Renal pelvis (tissue), 12 donors: ENCODE measurements around the gene UBA3. TPM values are rescaled to one million over a fixed set of nuclear protein-coding genes. Genes with fewer than 3 reads are reported as not detected.

ENCODE experiments used
- DNase-seq: peaks from one replicate; pipeline ENCODE4 v3.0.0-alpha.2; 2013
- long read RNA-seq, 16 experiments: transcript quantifications; one replicate each; lab custom pipeline, GENCODE V29; 2026
- polyA plus RNA-seq, 3 donors: library from polyadenylated mRNA; unstranded; fragments of 120-200 nt; gene quantifications; one replicate each; pipeline ENCODE4 v1.2.1, GENCODE V29; 2013; ENCODE audit not compliant: insufficient read length in 3 of 3

Gene UBA3
- polyA plus RNA-seq, result 10 to 100 TPM; 61.9 to 79.9 (median 74.4) TPM
- long read RNA-seq, donor 1, transcript UBA3-202 (18 exons, 2,154 nt), result major isoform, 18 of 21 reads
- long read RNA-seq, donor 1, partial matches to known transcripts, result 0 of 21 reads
- long read RNA-seq, donor 1, other reads (novel, unspliced or antisense), result 0 of 21 reads
- long read RNA-seq, donor 2, transcript UBA3-202 (18 exons, 2,154 nt), result major isoform, 20 of 25 reads
- long read RNA-seq, donor 2, partial matches to known transcripts, result 0 of 25 reads
- long read RNA-seq, donor 2, other reads (novel, unspliced or antisense), result 0 of 25 reads
- long read RNA-seq, donor 3, transcript UBA3-202 (18 exons, 2,154 nt), result major isoform, 12 of 140 reads
- long read RNA-seq, donor 3, partial matches to known transcripts, result 119 of 140 reads
- long read RNA-seq, donor 3, other reads (novel, unspliced or antisense), result 5 of 140 reads
- long read RNA-seq, donor 4, transcript UBA3-201 (17 exons, 2,112 nt), result minor isoform, 8 of 57 reads
- long read RNA-seq, donor 4, transcript UBA3-202 (18 exons, 2,154 nt), result major isoform, 18 of 57 reads
- long read RNA-seq, donor 4, partial matches to known transcripts, result 28 of 57 reads
- long read RNA-seq, donor 4, other reads (novel, unspliced or antisense), result 0 of 57 reads
- long read RNA-seq, donor 5, transcript UBA3-202 (18 exons, 2,154 nt), result major isoform, 5 of 22 reads
- long read RNA-seq, donor 5, partial matches to known transcripts, result 15 of 22 reads
- long read RNA-seq, donor 5, other reads (novel, unspliced or antisense), result 0 of 22 reads
- long read RNA-seq, donor 6, transcript UBA3-202 (18 exons, 2,154 nt), result major isoform, 12 of 35 reads
- long read RNA-seq, donor 6, partial matches to known transcripts, result 17 of 35 reads
- long read RNA-seq, donor 6, other reads (novel, unspliced or antisense), result 0 of 35 reads
- long read RNA-seq, donor 7, transcript UBA3-201 (17 exons, 2,112 nt), result minor isoform, 5 of 58 reads
- long read RNA-seq, donor 7, transcript UBA3-202 (18 exons, 2,154 nt), result major isoform, 8 of 58 reads
- long read RNA-seq, donor 7, partial matches to known transcripts, result 42 of 58 reads
- long read RNA-seq, donor 7, other reads (novel, unspliced or antisense), result 0 of 58 reads
- long read RNA-seq, donor 8, transcript UBA3-202 (18 exons, 2,154 nt), result major isoform, 7 of 27 reads
- long read RNA-seq, donor 8, partial matches to known transcripts, result 17 of 27 reads
- long read RNA-seq, donor 8, other reads (novel, unspliced or antisense), result 0 of 27 reads
- long read RNA-seq, donor 9, transcript UBA3-201 (17 exons, 2,112 nt), result minor isoform, 7 of 48 reads
- long read RNA-seq, donor 9, transcript UBA3-202 (18 exons, 2,154 nt), result major isoform, 11 of 48 reads
- long read RNA-seq, donor 9, partial matches to known transcripts, result 30 of 48 reads
- long read RNA-seq, donor 9, other reads (novel, unspliced or antisense), result 0 of 48 reads
- long read RNA-seq, donor 10, transcript UBA3-202 (18 exons, 2,154 nt), result major isoform, 6 of 11 reads
- long read RNA-seq, donor 10, partial matches to known transcripts, result 0 of 11 reads
- long read RNA-seq, donor 10, other reads (novel, unspliced or antisense), result 0 of 11 reads
- long read RNA-seq, donor 11, transcript UBA3-202 (18 exons, 2,154 nt), result major isoform, 5 of 35 reads
- long read RNA-seq, donor 11, partial matches to known transcripts, result 28 of 35 reads
- long read RNA-seq, donor 11, other reads (novel, unspliced or antisense), result 0 of 35 reads
- long read RNA-seq, donor 12, transcript UBA3-201 (17 exons, 2,112 nt), result major isoform, 7 of 50 reads
- long read RNA-seq, donor 12, transcript UBA3-202 (18 exons, 2,154 nt), result major isoform, 7 of 50 reads
- long read RNA-seq, donor 12, partial matches to known transcripts, result 33 of 50 reads
- long read RNA-seq, donor 12, other reads (novel, unspliced or antisense), result 0 of 50 reads
- long read RNA-seq, donor 13, transcript UBA3-202 (18 exons, 2,154 nt), result major isoform, 5 of 8 reads
- long read RNA-seq, donor 13, partial matches to known transcripts, result 0 of 8 reads
- long read RNA-seq, donor 13, other reads (novel, unspliced or antisense), result 0 of 8 reads
- long read RNA-seq, donor 14, result 0 reads
- long read RNA-seq, donor 15, transcript UBA3-202 (18 exons, 2,154 nt), result major isoform, 11 of 449 reads
- long read RNA-seq, donor 15, transcript UBA3-201 (17 exons, 2,112 nt), result minor isoform, 7 of 449 reads
- long read RNA-seq, donor 15, partial matches to known transcripts, result 229 of 449 reads
- long read RNA-seq, donor 15, other reads (novel, unspliced or antisense), result 200 of 449 reads
- long read RNA-seq, donor 16, transcript UBA3-202 (18 exons, 2,154 nt), result major isoform, 12 of 60 reads
- long read RNA-seq, donor 16, partial matches to known transcripts, result 44 of 60 reads
- long read RNA-seq, donor 16, other reads (novel, unspliced or antisense), result 0 of 60 reads

GRCh38 chr3:69080233-69080920, at the start of gene UBA3:
Gene UBA3, minus strand, starts transcription at chr3:69080365. Its CDS starts 12 bp downstream, at chr3:69080353.
- DNase-seq, result peak; percentile 90

- DNase-seq, result no peak
Measured at GRCh38 chr3:69129531-69129930, 49.4 kb upstream of the UBA3 start.

GRCh38 chr3:69128509-69128908, 48.3 kb upstream of the UBA3 start:
- DNase-seq, result no peak

DNA sequence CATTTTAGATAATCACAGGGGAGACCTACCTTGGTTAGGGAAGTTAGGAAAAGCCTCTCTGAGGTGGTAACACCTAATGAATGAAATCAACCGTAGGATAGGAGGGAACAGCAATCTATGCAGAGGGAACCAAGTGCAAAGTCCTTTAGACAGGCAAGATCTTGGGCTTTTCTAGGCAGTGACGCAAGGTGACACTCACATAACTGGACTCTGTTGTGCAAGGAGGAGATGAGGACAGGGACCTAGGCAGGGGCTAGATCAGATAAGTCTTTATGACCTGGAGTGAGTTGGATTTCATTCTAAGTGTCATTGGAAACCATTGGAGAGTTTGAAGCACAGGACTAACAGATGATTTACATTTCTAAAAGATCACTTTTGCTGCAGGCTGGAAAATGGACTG, 46.8 kb upstream of the UBA3 start:
- no peak for DNase-seq

DNA sequence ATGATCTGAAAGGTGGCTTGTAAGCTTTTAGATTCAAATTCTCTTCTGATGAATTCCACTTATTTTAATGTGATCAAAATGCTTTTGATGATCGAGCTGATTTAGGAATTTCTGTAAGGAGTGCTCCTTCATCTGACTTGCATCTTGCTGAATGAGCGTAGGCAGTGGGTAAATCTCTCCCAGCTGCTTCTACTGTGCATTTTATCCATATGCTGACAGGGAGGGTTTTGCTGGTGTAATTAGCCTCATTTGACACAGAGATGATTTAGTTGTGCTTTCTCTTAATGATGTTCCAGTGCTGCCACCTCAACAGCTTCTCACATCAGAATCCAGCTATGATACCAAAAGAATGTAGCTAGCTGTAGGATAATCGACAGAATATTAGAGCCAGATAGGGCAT, 46.1 kb upstream of the UBA3 start:
- DNase-seq, result no peak

GRCh38 chr3:69122403-69122802, 42.2 kb upstream of the UBA3 start, which contains the start of gene LMOD3:
Gene LMOD3, minus strand, starts transcription at chr3:69122595. Its CDS starts 209 bp downstream, at chr3:69122386.
- no peak for DNase-seq

DNA sequence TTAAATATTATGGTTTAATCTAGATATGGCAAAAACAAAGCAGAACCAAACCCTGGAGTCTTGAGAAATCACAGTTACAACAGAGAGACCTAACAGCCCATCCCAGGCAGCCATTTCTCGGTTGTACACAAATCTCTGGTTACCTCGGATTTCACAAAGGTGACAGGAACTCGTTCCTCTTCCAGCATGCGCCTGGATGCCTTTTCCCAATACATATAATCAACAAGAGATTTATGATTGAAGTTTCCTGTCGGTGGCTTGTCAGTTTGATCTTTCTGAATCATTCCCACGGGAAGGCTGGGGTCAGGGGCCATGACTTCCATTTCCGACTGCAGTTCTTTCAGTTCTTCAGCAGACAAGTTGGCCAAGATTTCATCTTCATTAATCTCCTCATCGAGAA, 41.8 kb upstream of the UBA3 start:
- DNase-seq, result no peak

- no peak for DNase-seq
Measured at GRCh38 chr3:69121513-69121912, 41.3 kb upstream of the UBA3 start.

- DNase-seq, result peak; percentile 72
Measured at GRCh38 chr3:69120879-69121464, 40.8 kb upstream of the UBA3 start.

DNA sequence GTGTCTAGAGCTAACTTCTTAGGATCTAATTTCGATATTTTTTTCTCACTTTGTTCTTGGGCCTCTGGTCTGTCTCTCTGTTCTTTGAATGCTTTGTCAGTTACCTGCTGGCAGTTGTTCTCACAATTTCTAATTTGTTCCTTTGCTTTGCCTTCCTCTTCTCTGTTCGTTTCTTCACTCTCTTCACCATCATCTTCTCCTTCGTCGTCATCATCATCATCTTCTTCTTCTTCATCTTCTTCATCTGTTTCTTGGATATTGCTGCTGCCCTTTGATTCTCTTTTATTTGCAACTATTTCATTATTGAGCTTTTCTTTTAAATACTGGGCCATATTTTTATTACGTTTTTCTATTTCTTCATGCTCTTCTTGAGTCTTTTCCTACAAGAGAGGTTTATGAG, 39.5 kb upstream of the UBA3 start:
- no peak for DNase-seq

DNA sequence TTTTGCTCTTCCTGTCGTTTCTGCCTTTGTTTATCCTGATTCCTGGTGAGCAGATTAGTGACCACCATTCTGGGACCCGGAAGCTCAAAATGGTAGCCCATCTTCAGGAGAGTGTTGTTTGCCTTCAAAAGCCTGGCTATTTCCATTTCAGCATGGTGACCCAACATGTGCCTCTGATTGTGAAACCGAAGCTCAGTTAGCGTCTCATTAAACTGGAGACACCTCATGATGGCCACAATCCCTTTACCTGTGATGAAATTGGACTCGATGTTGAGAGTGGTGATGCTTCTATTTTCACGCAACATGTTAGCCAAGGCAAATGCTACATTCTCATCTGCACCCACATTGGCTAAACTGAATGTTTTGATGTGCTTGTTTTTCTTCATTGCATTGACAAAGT, 39.0 kb upstream of the UBA3 start:
- no peak for DNase-seq

DNA sequence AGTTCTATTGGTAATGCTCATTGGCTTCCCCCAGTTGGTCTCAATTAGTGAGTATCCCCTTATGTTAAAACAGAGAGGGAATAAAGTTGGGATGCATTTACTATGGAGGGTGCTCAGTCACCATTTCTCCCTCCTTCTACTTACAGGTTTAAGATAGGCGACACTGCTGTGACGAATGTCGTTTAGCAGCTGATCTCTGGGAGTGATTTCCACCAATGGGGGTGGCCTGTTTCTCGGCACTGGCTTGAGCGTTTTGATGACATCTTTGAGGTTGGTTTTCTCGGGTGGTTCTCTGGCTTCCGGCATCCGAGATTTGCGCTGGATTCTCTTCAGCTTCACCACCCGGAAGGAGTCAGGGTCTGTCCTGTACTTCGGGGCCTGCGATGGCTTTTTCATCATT, 38.4 kb upstream of the UBA3 start:
- DNase-seq, result no peak

DNA sequence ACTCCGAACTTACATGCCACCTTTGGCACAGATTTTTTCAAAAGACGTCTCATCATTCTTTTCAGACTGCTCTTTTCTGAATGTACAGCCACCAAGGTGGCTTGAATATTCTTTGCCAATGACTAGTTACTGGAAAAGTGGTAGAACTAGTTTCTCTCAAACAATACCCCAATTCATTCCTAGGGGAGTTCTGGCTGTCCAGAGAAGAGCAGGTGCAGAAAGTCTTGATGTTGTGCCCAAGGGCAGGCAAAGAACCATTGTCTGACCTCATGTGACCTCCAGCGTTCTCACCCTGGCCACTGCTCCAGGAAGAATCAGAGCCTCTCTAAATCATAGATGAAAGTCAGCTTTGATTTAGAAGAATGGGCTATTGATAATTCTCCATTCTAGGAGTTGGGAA, 36.7 kb upstream of the UBA3 start:
- no peak for DNase-seq

GRCh38 chr3:69116162-69116561, 36.0 kb upstream of the UBA3 start:
- DNase-seq, result no peak

DNA sequence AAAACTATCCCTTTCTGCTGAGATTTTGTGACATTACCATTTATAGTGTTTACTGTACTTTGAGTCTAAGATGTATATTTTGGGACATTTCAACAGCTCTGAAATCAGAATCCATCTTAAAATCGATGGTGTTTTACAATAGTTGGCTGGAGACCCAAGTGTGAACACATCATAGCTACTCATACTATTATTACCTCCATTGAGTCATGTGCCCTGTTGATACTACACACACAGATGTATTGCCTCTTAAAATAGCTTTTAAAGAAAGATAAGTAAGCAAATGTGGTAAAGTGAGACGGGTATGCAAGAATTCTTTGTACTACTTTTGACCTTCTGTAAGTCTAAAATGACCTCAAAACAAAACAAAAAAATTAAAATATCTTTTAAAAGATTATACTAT, 35.6 kb upstream of the UBA3 start:
- DNase-seq, result no peak

GRCh38 chr3:69113536-69113935, 33.4 kb upstream of the UBA3 start:
- no peak for DNase-seq

DNA sequence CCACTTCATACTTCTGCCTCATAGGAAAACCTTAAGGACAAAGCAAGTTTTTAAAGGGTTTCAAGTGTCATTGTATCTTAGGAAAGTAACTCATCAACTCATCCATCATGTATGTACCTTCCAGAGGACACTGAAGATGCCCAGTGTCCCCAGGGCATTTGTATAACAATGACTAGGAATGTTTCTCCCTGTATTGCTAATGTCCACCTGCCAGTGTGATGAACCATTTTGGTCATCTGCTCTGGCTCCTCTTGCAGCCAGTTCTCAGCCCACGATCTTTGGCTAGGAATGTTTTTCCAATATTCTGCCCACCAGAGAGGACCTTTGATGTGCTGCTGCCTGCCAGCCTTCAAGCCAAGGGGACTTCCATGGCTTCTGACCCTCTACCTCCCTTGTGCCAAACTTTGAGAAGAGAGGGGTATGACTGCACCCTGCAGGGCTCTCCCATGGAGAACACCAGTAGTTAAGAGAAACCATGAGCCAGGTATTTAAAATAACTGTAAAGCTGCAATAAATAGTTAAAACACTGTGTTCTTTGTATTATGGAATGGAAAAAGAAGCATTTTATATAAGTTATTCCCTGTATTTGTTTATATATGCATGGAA, 30.9 kb upstream of the UBA3 start:
- no peak for DNase-seq

- DNase-seq, result no peak
Measured at GRCh38 chr3:69108811-69109210, 28.6 kb upstream of the UBA3 start.
